Endothelial cell (in vitro differentiated cells): ENCODE data around the gene FAP. TPM values are rescaled to one million over a fixed set of nuclear protein-coding genes. Genes with fewer than 3 reads are reported as not detected.

Experiments used
- DNase-seq: peaks from one replicate; pipeline ENCODE4 v3.0.0; 2021; ENCODE audit warnings: low spot score
- H3K27ac Mint-ChIP-seq: one replicate; pipeline ENCODE4 v1.8.0; 2021; ENCODE audit warnings: mixed read lengths, inconsistent platforms; ENCODE audit not compliant: unreplicated experiment
- H3K27me3 Mint-ChIP-seq: one replicate; pipeline ENCODE4 v1.8.0; 2021; ENCODE audit warnings: mild to moderate bottlenecking, moderate library complexity, mixed read lengths, inconsistent platforms; ENCODE audit not compliant: unreplicated experiment
- H3K36me3 Mint-ChIP-seq: one replicate; pipeline ENCODE4 v1.8.0; 2021; ENCODE audit warnings: mild to moderate bottlenecking, low read depth, mixed read lengths, inconsistent platforms; ENCODE audit not compliant: unreplicated experiment
- H3K4me1 Mint-ChIP-seq: one replicate; pipeline ENCODE4 v1.8.0; 2021; ENCODE audit warnings: mild to moderate bottlenecking, mixed read lengths, inconsistent platforms; ENCODE audit not compliant: unreplicated experiment
- H3K4me3 Mint-ChIP-seq: one replicate; pipeline ENCODE4 v1.8.0; 2021; ENCODE audit warnings: mild to moderate bottlenecking, mixed read lengths, inconsistent platforms; ENCODE audit not compliant: unreplicated experiment
- H3K9me3 Mint-ChIP-seq: one replicate; pipeline ENCODE4 v1.8.0; 2021; ENCODE audit warnings: mixed read lengths, inconsistent platforms; ENCODE audit not compliant: unreplicated experiment
- CTCF ChIP-seq: fragments of 200-600 bp; sonication (generic); IDR thresholded peaks from one replicate; pipeline ENCODE4 v1.5.0; 2021; ENCODE audit warnings: antibody characterized with exemption; ENCODE audit not compliant: unreplicated experiment
- total RNA-seq: library from RNA; stranded (reverse); fragmentation: NEBNext Ultra II Directional; extraction: Animal tissue kit (Norgen Biotek cat#: 25700); gene quantifications from one replicate; pipeline ENCODE4 v1.2.1, GENCODE V29; 2021; ENCODE audit not compliant: unreplicated experiment

The FAP gene
- total RNA-seq, 1 donor from 2014 or later = not detected

DNA sequence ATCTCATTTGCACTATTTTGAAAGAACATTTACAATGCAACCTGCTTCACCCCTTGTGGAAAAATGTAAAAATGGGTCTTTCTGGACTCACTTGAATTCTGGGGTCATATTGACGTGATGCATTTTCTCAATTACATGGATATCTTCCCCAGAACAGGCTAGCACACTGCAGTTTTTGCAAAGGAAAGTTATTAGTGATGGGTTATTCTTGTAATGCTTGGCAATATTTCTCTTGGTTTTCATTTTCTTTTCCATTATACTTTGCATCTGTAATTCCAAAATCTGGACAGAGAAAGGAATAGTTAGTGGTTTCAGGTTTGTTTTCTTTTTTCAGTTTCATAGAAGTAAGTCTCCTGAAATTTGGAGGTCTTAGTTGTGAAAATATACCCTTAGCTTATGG, 24.8 kb upstream of the FAP start:
- Mint-ChIP-seq H3K27ac (no peak overlapping the region), H3K36me3 (no peaks in the 10 kb centered on the region), H3K4me1 (no peaks in the 10 kb centered on the region), H3K27me3 (no peaks in the 10 kb centered on the region), H3K4me3 (no peak overlapping the region), H3K9me3 (no peaks in the 10 kb centered on the region)
- DNase-seq = no peak
- no peak for TF ChIP-seq CTCF

GRCh38 chr2:162267496-162267895, 24.3 kb upstream of the FAP start:
- Mint-ChIP-seq H3K27ac (no peak overlapping the region), H3K27me3 (no peaks in the 10 kb centered on the region), H3K9me3 (no peaks in the 10 kb centered on the region), H3K4me3 (no peak overlapping the region), H3K36me3 (no peaks in the 10 kb centered on the region), H3K4me1 (no peaks in the 10 kb centered on the region)
- no peak for TF ChIP-seq CTCF
- DNase-seq = no peak

- Mint-ChIP-seq H3K36me3 (no peaks in the 10 kb centered on the region), H3K9me3 (no peaks in the 10 kb centered on the region), H3K4me3 (no peak overlapping the region), H3K4me1 (peaks cover 3% of the 10 kb centered on the region), H3K27ac (no peak overlapping the region), H3K27me3 (no peaks in the 10 kb centered on the region)
- no peak for DNase-seq
- TF ChIP-seq CTCF = no peak
These were observed 23.2 kb upstream of the FAP start for GRCh38 chr2:162266460-162266760.

GRCh38 chr2:162265666-162266459, 22.6 kb upstream of the FAP start:
- peaks cover 6% of the 10 kb centered on the region for H3K4me1 Mint-ChIP-seq
- no peak overlapping the region for H3K4me3 Mint-ChIP-seq
- DNase-seq = no peak
- no peaks in the 10 kb centered on the region for H3K27me3 Mint-ChIP-seq
- H3K9me3 Mint-ChIP-seq = no peaks in the 10 kb centered on the region
- no peak for TF ChIP-seq CTCF
- H3K27ac Mint-ChIP-seq = no peak overlapping the region
- H3K36me3 Mint-ChIP-seq = no peaks in the 10 kb centered on the region

- Mint-ChIP-seq H3K27ac (no peak overlapping the region), H3K27me3 (no peaks in the 10 kb centered on the region), H3K4me1 (peaks cover 6% of the 10 kb centered on the region), H3K4me3 (no peak overlapping the region), H3K9me3 (no peaks in the 10 kb centered on the region), H3K36me3 (no peaks in the 10 kb centered on the region)
- peak; percentile 5 for DNase-seq
- TF ChIP-seq CTCF = no peak
These were observed 18.0 kb upstream of the FAP start for GRCh38 chr2:162261032-162261945.
